HG03469 (cell line): ENCODE results near the gene IMMP2L.
"Not testable (repeated sequence)": the region's sequence is repeated elsewhere in the genome, so short reads cannot be mapped to it uniquely, and the experiment has no call there.

ENCODE experiments used
- ATAC-seq: cut with Tn5 transposase; IDR thresholded peaks from one replicate; pipeline ENCODE4 v1.9.1; 2021; ENCODE audit warnings: mild to moderate bottlenecking, moderate library complexity, moderate number of reproducible peaks; ENCODE audit not compliant: unreplicated experiment

IMMP2L gene

DNA sequence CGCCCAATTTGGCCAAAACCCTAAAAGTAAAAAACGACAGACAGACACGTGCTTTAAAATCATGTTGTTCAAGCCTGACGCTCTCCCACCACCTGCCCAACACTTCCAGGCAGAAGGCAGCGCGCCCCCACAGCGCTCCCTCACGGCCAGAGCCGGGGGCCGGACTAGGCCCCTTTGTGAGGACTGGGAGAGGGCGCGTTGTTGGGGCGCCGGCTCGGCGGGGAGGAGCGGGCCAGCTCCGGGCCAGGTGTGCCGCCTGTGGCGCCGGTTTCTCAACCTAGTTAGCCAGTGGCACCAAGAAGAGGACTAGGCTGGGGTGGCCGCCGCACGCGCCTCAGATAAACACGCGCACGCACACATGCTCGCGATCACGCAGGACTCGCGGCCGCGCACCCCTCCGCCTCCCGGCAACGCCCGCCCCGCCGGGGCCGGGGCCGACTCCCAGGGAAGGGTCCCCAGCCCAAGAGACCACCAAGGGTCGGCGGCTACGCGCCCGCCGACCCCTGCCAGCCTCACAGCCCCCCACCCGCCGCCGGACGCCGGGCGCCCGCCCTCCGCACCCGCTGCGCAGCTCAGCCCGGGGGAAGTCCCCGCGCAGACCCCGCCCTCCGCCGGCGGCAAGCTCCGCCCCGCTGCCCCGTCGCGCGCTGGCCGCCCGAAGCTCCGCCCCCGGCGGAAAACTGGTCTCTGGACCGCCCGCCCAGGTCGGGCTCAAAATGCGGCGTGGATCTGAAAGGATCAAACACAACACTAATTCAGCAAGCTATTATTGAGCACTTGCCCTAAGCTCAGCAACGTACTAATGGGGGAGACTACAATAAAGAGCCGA lies at the start of gene IMMP2L:
TSS of gene IMMP2L (minus strand) at position 589 of the 829 bp plus-strand sequence.
- ATAC-seq: peak; percentile 69

DNA sequence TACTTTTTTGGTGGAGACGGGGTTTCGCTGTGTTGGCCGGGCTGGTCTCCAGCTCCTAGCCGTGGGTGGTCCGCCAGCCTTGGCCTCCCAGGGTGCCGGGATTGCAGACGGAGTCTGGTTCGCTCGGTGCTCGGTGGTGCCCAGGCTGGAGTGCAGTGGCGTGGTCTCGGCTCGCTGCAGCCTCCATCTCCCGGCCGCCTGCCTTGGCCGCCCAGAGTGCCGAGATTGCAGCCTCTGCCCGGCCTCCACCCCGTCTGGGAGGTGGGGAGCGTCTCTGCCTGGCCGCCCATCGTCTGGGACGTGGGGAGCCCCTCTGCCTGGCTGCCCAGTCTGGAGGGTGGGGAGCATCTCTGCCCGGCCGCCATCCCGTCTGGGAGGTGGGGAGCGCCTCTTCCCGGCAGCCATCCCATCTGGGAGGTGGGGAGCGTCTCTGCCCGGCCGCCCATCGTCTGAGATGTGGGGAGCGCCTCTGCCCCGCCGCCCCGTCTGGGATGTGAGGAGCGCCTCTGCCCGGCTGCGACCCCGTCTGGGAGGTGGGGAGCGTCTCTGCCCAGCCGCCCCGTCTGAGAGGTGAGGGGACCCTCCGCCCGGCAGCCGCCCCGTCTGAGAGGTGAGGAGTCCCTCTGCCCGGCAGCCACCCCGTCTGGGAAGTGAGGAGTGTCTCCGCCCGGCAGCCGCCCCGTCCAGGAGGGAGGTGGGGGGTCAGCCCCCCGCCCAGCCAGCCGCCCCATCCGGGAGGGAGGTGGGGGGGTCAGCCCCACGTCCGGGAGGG lies 47.4 kb upstream of the IMMP2L start:
- ATAC-seq: not testable (repeated sequence)

DNA sequence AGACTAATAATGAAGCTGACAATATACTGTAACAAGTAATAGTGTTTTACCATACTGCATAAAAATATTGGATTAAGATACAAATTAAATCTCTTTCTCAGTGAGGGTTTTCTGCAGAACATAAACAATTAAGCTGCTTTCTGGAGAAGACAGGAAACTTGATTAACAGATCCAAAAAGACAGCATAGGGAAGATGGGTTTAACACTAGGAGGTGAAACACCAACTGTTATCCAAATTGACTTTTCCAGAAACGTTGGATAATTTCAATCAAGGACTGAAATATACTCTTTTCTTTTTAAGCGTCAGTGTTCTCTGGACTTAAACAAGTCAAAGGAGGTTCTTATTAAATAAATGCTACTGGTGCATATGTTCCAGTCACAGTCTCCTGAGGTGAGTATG lies 45.3 kb upstream of the IMMP2L start:
- ATAC-seq: no peak

DNA sequence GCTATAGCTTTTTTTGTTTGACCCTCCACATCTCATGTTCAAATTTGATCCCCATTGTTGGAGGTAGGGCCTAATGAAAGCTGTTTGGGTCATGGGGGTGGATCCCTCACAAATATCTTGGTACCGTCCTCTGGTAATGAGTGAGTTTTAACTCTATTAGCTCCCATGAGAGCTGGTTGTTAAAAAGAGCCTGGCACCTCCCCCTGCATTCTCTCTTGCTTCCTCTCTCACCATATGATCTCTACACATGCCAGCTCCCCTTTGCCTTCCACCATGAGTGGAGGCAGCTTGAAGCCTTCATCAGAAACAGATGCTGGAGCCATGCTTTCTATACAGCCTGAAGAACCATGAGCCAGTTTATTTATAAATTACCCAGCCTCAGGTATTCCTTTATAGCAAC lies 43.0 kb upstream of the IMMP2L start:
- ATAC-seq: no peak

DNA sequence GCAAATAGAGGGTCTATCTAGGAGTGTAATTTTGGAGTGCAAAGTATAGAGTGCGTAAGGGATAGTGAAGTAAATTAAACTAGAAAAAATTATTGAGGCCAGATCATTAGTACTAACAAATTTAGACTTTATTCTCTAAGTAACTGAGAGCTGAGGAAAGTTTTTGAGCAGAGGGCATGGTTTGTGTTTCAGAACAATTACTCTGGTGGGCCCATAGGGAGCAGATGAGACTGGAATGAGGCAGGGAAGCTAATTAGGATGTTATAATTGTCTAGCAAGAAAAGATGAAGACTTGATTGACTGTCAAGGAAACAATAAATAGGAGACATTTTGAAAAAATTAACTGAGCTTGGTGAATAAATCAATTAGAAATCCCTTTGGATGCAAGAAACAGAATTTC lies 37.8 kb upstream of the IMMP2L start:
- no peak for ATAC-seq

DNA sequence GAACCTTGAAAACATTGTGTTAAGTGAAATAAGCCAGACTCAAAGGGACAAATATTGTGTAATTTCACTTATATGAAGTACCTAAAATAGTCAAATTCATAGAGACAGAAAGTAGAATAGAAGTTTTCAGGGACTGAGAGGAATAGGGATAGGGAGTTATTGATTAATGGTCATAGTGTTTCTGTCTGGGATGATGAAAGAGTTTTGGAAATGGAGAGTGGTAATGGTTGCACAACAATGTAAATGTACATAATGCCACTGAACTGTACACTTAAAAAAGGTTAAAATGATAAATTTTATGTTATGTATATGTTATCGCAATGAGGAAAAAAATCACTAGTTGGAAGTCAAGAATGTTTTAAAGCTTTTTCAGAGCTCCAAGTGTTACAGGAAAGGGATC lies 33.5 kb upstream of the IMMP2L start:
- ATAC-seq: no peak

DNA sequence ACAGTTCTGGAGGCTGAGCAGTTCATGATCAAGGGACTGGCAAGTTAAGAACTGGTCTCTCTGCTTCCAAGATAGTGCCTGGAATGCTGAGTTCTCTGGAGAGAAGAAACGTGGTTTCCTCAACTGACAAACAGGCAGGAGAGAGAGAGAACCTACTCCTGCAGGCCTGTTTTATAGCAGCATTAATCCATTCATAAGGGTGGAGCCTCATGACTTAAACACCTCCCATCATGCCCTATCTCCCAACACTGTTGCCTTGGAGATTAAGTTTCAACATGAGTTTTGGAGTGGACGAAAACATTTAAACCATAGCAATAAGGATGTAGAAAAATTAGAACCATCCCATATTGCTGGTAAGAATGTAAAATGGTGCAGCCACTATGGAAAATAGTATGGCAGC lies 32.3 kb upstream of the IMMP2L start:
- ATAC-seq: no peak

DNA sequence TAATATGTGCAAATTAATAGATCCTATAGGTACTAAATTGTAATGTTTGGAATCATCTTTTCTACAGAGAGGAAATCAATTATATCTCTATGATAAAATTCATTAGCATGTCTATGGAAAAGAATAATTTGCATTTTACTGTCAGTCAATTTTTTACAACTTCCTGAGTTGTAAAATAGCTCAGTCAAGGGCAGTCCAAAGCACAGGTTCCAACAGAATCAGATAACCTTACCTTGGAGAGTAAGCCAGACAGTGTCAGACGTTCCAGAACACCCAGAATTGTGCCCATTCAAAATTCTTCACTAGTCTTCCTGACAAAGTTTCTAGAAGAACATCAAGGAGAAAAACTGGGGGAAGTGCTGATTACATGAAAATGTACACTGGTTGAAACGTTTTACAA lies 31.1 kb upstream of the IMMP2L start:
- ATAC-seq: no peak

DNA sequence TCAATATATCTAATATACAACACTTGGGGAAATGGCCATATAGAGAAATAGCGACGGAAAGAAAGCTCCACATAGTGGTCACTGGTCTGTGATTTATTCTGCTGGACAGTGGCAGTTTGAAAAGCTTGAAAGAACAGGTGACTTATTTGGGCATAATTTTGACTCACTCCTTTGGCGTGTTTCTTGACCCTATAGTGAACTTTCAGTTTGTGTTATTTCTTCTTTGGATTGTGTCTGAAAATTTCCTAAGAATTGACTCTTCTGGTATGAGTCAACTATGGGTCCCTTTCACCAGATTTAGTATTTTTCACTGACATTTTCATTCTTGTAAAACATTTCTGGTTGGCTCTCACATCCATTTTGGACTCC lies 25.8 kb upstream of the IMMP2L start:
- peak; percentile 62 for ATAC-seq

DNA sequence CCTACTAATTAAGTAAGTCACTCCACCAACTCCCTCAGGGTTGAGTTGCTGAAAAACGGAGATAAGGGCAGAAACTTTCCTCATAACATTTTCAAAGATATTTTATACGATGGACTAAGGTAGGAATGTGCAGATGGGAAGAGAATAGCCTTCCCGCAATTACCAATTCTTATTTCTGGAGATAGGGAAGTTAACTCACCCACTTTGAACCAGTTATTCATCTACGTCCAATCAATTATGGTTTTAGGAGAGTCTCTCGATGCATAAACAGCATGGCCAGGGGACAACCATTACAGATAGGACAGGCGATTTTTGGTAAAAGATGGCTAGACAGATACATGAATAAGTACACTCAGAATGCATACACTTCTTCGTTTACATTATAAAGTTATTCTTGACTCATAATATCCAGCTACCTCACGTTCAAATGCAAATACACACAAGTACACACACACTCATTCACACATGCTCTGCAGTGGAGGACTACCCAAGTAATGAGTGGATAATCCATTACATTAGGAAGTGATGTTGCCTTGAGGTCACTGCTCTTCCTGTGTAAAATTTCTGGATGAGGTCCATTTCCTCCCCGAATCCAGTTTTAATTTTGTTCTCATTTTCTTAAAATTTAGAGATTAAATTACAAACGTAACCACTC lies 25.2 kb upstream of the IMMP2L start:
- no peak for ATAC-seq

DNA sequence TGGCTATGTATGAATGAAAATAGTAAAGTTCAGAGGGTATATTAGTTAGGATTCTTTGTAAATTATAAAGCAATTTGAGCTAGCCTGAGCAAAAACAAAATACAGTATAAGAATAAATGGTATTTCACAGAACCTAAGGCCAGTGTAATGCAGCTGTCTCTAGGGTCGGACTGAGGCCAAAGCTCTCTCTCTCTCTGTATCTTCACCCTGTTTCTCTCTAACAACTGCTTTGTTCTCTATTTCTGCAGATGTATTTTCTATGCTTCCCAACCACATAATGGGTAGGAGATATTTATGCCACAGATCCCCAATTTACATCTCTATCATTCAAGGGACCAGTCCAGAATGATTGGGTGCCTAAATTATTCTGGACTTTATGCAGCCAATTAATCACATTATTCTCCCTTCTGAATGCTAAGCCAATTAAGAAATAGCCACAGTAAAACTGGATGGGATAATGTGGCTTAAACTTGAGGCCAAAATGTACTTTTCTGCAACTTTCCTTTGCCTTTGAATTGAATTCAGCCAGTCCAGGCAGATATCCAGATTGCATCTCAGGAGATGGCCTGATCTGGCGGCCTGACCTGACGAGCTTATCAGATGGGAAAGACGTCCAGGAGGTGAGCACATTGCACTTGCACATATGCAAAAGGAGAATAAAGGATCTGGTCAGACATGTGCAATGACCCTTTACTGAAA lies 24.6 kb upstream of the IMMP2L start:
- no peak for ATAC-seq

DNA sequence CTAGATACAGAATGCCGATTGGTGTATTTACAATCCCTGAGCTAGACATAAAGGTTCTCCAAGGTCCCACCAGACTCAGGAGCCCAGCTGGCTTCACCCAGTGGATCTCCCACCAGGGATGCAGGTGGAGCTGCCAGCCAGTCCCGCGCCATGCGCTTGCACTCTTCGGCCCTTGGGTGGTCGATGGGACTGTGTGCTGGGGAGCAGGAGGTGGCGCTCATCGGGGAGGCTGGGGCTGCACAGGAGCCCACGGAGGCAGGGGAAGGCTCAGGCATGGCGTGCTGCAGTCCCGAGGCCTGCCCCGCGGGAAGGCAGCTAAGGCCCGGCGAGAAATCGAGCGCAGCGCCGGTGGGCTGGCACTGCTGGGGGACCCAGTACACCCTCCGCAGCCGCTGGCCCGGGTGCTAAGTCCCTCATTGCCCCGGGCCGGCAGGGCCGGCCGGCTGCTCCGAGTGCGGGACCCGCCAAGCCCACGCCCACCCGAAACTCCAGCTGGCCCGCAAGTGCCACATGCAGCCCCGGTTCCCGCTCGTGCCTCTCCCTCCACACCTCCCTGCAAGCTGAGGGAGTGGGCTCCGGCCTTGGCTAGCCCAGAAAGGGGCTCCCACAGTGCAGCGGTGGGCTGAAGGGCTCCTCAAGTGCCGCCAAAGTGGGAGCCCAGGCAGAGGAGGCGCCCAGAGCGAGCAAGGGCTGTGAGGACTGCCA lies 19.6 kb upstream of the IMMP2L start:
- ATAC-seq: not testable (repeated sequence)

DNA sequence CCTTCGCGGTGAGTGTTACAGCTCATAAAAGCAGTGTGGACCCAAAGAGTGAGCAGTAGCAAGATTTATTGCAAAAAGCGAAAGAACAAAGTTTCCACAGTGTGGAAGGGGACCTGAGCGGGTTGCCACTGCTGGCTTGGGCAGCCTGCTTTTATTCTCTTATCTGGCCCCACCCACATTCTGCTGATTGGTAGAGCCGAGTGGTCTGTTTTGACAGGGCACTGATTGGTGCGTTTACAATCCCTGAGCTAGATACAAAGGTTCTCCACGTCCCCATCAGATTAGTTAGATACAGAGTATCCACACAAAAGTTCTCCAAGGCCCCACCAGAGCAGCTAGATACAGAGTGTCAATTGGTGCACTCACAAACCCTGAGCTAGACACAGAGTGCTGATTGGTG lies 18.9 kb upstream of the IMMP2L start:
- not testable (repeated sequence) for ATAC-seq

DNA sequence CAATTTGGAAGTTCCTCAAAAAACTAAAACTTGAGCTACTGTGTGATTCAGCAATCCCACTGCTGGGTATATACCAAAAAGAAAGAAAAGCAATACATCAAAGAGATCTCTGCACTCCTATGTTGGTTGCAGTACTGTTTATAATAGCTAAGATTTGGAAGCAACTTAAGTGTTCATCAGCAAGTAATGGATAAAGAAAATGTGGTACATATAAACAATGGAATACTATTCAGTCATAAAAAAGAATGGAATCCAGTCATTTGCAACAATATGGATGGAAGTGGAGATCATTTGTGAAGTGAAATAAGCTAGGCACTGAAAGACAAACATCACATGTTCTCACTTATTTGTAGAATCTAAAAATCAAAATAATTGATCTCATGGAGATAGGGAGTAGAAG lies 16.5 kb upstream of the IMMP2L start:
- no peak for ATAC-seq

DNA sequence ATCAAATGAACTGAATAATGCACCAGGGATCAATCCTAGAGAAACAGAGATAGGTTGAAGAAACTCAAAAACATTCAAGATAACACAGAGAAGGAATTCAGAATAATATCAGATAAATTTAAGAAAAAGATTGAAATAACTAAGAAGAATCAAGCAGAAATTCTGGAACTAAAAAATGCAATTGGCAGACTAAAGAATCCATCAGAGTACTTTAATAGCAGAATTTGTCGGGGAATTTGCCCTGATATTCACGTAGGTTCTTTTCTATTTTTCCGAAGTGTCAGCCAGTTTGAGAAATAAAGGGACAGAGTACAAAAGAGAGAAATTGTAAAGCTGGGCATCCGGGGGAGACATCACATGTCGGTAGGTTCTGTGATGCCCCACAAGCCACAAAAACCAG lies 9.4 kb upstream of the IMMP2L start:
- no peak for ATAC-seq

DNA sequence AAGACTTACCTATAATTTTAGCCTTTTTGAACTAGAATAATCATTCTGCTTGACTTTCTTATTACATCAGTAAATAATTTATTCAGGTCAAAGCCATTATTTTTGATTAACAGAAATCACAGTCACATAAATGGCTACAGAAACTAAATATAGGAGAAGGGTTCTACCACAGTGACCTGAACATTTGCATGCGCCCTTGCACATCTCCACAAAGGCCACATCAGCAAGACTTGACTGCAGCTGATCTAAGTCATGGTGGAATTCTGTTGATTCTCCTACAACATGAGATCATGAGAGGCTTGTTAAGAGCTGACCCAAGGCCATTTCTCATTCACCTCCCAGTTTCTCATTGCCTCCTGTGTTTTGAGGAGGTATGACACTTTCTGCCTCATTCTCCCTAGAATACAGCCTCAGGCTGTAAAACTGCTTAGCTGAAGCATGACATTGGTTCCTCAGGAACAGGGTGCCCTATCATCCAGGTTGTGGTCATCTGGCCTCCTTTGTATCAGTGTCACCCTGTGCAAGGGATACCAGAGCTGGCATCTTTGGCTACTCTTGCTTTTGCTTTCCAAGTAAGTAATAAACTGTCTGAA lies 6.7 kb upstream of the IMMP2L start:
- peak; percentile 93 for ATAC-seq

DNA sequence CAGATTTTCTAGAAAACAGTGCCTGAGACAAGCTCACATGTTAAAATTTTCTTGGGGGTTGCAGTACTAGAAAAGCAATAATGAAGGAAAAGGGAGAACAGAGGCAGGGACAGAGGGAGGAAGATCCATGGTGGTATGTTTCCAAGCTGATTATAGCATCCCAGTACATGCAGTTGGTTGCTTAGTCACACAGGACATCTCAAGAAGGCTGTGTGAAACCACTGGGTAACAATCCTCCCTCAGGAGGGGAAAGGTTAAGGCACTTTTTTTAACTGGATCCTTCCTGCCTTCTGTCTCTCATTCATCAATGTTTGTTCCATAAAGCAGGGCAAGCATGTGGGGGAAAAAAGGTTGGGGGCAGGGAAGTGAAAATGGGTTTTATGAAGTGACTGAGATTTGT lies 6.1 kb upstream of the IMMP2L start:
- ATAC-seq: no peak

DNA sequence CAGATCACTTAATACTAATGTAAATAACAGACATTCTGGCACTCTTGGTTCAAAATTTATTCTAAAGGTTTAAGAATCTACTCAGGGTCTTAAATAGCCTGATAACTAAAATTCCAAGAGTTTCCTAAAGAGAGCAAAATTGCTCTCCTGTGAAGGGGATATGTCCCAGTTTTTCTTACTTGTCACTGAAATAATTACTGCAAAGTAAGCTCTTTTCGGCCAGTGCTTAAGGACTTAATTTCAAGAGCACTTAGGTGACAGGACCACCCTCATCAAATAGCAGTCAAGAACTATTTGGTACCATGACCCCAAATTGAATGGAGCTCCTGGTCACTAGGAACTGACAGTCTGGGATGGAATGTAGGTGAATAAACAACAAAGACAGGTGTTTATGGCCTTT lies 1.8 kb upstream of the IMMP2L start:
- no peak for ATAC-seq

DNA sequence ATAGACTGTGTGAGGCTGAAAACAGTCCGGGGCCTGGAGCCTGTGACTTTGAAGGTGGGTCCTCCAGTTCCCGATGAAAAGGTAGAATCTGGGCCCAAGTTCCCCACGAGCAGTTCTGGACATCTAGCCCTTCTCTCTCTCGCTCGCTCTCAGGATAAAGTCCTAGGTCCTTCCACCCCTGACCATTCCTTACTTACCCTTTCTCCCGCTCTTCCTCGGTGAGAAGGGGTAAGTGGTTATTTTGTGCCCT lies 713 bp downstream of the IMMP2L start:
- no peak for ATAC-seq
